Erythroblast (primary cell): Measurements from ENCODE around the gene CCDC192.

ENCODE experiments used
- DNase-seq, 2 experiments: peaks; one replicate each; lab custom pipeline; 2025; lab: John Stamatoyannopoulos, UW
- GATA1 ChIP-seq: IDR thresholded peaks from 2 replicates; pipeline ENCODE4 v1.6.1; 2011; ENCODE audit warnings: low read depth, mild to moderate bottlenecking, control low read depth, low read length, moderate library complexity
- POLR2A ChIP-seq: IDR thresholded peaks from 2 replicates; pipeline ENCODE4 v1.6.1; 2011; ENCODE audit warnings: mild to moderate bottlenecking, low read length

CCDC192 gene

DNA sequence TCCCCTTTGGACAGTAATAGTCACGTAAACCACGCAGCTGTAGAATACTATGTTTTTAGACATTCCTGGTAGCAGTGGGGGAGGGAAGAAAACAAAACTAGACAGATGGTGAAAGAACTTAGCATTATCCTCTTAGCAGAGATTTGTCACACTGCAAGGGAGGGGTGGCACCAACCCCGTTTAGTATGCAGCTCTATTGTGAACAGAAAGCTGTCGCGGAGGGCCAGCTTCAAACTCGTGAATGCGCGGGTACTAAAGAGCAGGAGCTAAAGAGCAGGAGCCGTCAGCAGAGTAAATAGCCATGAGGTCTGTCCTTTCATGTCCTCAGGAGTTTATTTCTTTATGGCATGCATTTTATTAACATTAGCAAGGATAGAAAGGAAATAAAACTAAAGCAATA lies 238.5 kb downstream of the CCDC192 start:
- DNase-seq, result no peak
- TF ChIP-seq POLR2A (no peak), GATA1 (no peak)

DNA sequence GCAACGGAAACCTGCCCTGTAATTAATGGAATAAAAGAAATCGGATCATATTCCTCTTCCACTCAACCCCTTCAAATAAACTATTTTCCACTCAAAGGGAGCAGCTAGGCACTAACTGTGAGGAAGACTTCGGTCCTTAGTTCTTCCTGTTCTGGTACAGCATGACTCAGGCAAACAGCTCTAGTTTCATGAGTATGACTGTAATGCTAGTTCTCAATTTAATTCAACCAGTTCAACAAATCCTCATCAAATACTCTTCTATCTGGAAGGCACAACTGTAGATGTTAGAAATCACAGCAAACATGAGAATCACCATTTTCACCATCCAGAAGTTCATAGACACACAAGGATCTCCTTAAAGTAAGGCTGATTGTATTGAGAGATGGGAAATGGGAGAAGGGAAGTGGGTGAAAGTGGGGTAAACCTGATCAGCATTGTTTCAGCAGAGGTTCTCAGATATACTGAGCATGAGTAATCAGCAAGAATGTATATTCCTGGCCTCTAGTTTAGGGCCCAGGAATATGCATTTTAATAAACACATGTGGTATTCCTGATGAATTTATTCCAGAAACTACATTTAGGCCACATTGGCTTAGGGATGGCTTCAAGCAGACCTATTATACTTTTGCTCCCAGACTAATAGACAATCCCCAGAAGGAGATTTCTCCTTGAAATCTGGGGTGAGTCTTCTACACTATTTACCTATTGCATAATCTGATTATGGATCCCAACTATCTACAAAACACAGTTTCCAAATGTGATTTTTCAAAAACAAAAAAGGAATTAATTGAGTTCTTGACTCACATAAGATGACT lies 239.3 kb downstream of the CCDC192 start:
- no peak for DNase-seq
- no peak for TF ChIP-seq GATA1
- TF ChIP-seq POLR2A, result no peak

DNA sequence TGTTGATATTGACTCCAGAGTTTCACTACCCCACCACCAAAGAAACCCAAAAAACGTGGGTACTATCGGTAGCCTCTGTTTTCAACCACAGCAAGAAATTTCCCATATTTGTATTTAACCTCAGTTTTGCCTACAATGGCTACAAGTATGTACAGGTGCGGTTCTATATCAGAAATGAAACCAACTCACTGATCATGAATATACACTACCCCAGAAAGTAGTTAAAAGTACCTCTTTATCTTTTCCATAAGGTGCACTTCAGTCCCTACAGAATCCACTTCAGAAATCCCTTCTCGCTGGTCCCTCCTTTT lies 239.8 kb downstream of the CCDC192 start:
- TF ChIP-seq POLR2A (no peak), GATA1 (no peak)

DNA sequence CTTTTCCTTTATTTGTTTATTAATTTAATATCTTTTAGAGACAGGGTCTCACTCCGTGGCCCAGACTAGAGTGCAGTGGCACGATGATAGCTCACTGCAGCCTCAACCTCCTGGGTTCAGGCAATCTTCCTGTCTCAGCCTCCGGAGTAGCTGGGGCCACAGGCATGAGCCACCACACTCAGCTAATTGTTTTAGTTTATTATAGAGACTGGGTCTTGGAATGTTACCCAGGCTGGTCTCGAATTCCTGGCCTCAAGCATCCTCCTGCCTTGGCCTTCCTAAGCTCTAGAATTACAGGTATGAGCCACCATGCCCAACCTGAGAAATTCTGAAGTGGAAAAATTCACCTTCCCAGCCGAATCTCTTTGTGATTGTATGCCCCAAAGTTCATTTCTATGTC lies 240.9 kb downstream of the CCDC192 start:
- TF ChIP-seq POLR2A, result no peak
- no peak for DNase-seq

More for the DNA sequence above, 239.8 kb downstream of the CCDC192 start:
- DNase-seq, result no peak

DNA sequence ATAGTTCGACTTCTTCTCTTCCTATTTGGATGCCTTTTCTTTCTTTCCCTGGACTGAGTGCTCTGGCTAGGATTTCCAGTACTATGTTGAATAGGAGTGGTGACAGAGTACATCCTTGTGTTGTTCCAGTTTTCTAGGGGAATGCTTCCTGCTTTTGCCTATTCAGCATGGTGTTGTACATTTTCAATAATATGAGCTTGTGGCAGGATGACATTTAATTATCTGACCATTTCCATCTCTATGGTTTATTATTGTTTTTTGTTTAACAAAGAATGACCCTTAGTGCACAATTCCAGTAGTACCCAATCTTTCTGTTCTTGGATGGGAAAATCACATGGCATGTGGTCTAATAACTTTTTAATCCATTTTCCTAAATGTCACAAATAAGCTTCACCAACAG lies 244.8 kb downstream of the CCDC192 start:
- TF ChIP-seq GATA1 (no peak), POLR2A (no peak)
- DNase-seq, result no peak

DNA sequence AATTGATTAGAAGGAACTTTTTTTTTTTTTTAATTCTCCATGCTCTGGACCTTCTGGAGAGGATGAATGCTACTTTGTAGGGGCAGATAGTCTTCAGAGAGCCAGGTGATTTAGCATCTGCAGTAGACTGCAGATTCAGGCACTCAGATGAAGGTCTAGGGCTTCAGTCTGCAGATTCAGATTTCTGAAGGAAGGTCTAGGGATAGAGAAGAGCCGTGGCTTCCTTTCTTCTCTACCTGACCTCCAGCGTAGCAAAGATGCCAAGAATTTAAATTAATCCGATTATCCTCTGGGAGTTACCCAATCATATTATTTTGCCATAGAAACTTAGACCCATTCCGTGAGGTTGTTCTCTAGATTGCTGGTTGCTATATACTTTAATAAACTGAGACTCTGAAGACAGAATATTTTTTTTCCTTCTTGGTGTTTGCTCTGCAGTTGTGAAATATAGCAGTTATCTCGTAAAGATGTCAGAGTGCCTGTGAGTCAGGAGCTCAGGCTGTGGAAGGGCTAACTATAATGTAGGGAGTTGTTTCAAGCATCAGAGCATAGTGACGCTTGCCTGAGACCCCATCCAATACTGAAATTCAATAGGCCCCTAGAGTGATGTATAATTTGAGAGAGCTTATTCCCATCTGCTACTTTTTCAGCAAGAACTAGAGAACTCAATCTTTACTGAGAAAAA lies 247.7 kb downstream of the CCDC192 start:
- no peak for DNase-seq

DNA sequence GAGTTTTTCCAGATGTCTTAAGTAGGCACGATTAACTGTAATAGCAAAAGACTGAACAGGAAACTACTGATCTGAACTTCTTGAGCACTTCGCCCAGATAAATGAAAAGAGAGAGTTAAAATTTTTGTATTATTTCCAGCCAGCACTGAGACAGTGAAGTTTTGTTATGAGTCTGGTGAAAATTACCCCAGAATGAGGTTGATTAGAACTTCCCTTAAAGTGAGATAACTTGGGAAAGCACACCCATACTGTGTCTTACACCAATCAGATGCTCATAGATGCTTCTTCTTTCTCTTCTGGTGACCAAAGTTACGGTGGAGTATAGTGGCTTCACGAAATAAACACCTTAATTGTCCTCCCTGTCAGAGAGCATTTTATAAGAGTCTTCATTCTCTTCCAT lies 248.6 kb downstream of the CCDC192 start:
- DNase-seq, result no peak
- TF ChIP-seq POLR2A, result no peak

More for the DNA sequence above, 247.7 kb downstream of the CCDC192 start:
- TF ChIP-seq GATA1 (no peak), POLR2A (no peak)

DNA sequence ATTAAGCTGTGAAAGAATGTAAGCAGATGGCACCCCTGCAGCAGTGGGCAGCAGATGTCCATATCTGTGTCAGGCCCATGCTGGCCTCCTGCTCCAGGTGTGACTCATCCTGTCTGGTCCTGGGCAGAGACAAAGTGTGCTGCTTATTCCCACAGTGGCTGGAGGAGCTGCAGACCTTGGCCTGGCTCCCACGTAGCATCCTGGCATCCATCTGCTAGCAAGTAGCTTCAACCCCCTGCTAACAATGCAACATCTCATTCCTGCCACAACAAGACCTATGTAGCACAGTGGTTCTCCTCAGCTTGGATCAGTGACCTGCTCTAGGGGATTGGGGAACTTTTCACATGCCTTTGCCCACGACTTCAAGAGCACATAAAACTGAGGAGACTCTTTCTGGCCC lies 254.0 kb downstream of the CCDC192 start:
- TF ChIP-seq POLR2A (no peak), GATA1 (no peak)
- no peak for DNase-seq

DNA sequence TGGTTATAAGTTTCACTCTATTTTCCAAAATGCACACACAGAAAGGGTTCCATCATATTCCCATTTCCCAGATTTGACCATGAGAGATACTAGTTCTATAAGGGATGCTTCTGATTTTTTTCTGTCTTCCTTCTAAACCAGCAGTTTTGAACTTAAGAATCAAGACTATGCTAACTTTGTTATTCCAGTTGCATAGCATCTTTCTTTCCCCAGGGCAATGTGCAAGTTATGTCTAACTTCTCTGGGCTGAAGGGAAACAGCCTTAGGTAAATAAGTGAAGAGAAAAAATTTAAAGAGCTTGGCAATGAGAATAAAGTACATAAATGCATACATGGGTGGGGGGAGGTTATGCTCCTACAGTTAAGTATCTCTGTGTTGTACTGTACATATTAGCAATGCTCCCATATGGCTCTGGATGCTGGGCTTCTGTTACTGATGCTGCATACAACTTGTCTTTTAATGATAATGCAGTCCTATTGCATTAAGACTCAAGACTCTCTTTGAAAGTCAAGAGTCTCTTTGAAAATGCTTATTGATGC lies 254.6 kb downstream of the CCDC192 start:
- TF ChIP-seq POLR2A, result no peak
- TF ChIP-seq GATA1, result no peak
- DNase-seq, result no peak

DNA sequence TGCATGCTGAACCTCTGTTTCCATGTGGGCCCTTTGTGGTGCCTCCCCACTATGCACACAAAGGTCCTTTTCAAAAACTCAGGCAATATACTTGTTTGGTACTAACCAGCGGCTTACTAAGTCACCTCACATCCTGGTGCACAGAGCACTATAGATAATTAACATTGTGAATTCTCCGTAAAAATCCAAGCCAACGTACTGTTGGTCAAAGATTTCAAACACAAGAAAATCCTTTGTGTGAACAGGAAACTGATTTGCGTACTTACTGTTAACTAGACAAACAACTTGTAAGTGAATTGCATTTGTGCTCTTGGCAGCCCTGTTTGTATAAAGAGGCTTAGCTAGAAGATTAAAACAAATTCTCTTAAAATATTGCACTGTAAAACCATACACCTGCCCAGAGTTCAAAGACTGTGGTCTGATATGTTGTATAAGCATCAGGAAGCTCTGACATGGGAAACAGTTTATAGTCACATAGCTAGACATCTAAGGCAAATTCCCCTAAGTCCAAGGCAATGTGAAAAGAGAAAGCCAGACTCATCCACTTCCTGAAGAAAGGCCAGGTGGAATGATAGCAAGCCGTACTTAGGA lies 255.3 kb downstream of the CCDC192 start:
- DNase-seq, result no peak
- no peak for TF ChIP-seq GATA1
- no peak for TF ChIP-seq POLR2A

DNA sequence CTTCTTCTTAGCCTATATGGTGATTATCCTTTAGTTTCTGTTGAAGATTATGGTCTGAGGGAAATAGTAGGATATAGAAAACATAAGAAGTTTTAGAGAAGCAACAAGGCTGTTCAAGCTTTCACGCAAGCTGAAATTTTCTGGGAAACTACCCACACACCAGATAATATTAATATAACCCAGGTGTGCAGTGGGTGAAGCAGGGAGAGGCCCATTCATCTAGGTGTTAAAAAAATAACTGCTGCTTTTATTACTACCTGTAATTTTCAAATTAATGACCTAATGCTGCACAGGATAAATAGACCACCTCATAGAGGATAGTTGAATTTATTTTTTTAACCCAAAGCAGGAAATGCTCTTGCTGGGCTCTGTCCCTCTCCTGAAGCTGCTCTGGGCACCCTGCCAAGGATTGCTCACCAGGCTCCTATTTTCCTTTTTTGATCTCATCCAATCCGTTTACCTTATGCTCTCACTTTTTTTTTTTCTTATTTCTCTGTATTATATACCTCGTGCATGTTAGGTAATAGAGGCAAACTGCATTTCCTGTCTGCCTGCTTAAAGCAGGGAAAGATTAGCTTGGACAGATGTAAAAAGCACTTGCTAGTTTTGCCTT lies 256.1 kb downstream of the CCDC192 start:
- DNase-seq, result no peak
- TF ChIP-seq POLR2A, result no peak
- no peak for TF ChIP-seq GATA1

DNA sequence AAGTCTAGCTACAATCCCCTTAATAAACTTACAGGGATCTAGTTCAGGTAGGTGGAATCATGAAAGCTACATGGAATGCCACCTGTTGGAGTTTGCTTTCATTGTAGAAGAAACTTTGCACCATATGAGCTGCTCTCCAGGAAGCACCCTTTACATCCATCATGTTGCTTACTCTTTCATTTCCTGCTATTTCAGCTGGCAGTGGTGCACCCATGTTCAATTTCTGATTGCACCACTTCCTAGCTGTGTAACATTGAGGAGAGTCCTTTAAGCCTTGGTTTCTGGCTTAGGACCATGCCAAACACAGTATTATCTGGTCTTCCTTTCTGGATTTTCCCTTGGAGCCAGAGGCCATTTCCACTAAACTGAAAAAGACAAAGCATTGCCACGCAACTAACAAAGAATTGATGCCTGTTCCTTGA lies 257.1 kb downstream of the CCDC192 start:
- no peak for DNase-seq
- no peak for TF ChIP-seq GATA1
- no peak for TF ChIP-seq POLR2A

DNA sequence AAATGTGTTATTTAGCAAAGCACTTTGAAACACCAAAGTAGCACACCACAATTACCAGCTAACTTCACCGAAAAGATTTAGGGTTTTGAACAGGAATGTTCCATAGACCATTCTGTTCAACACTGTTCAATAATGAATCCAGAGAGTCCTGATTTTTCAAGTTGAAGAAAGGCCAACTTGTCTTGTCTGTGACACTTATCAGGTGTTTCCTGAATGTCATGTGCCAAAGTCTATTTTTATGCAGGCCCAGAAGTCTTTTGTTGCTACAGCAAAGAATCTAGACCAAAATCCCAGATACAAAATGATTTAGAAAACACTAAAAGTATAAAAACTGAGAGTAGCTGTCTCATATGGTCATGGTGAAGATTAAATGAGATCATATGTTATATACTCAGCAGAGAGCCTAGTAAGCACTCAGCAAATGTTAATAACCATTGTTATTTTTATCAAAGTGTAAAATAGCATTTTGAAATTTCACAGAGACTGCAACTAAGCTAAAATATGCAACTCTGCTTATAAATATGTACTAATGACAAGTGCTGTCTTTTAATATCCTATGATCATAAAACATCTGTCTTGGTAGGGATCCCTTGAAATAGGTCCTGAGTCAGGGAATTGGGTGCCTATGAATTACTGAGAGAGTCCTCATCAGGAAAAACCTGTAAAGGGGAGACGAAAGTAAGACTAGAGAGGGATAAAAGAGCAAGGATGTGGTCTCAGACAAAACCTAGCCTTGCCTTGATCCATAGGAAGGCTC lies 258.0 kb downstream of the CCDC192 start:
- no peak for DNase-seq
- TF ChIP-seq GATA1 (no peak), POLR2A (no peak)

DNA sequence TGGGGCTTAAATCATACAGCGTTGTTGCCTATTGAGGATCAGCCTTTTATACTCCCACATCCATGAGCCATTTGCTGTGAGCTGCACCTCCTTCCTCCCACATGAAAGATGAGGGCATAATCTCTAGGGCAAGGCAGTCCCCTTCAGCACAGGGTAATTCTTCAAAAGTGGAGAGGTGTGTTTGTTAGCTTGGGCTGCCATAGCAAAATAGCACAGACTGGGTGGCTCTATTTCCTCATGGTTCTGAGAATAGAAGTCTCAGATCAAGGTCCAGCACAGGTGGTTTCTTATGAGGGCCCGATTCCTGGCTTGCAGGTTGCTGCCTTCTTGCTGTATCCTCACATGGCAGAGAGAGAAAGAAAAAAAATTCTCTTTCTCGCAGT lies 258.6 kb downstream of the CCDC192 start:
- TF ChIP-seq POLR2A (no peak), GATA1 (no peak)
- DNase-seq, result no peak
